ENCODE data around the gene STK26. TPM values are rescaled to one million over a fixed set of nuclear protein-coding genes. Genes with fewer than 3 reads are reported as not detected.

STK26 gene
- total RNA-seq: 2.3 and 4.5 TPM in 2 replicates

DNA sequence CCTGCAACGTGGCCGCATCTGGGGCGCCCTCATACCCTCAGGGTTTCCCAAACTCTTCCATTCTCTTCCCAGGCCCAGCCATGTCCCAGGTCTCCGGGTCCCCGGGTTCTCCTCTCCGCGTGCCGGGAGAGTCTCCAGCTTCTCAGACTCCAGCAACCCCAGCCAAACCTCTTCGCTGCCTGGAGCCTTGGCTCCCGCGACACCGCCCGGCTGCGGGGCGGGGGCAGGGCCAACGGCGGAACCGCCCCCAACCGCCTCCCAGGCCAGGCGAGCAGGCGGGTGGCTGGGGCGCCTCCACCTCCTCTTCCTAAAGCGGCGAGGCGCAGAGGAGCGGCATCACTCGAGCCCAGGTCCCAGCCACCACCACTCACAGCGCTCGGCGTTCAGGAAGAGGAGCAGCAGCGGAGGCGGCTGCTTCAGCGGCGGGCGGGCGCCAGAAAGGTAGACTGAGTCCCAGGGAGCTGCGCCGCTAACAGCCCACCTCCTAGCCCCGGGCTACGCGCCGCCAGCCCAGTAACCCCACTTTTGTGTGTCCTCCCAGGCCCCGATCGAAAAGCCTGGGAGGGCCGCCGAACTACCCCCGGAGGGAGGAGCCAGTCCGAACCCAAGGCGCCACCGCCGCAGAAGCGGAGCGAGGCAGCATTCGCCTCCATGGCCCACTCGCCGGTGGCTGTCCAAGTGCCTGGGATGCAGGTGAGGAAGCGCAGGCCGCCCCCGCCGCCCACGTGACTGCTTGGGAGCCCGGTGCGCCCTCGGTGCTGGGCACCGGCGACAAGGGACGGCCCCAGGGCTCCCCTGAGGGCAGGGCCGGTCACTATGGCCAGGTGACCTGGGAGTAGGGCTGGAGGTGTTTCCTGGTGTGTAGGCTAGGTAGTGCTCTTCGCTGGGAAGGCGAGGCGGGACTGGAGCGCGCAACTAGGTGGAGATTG, at the start of gene STK26:
TSS of gene STK26 (plus strand) at position 336 of the 929 bp plus-strand sequence. CDS start at position 652, 316 bp downstream.

Other genes with a start within 250 kb of the STK26 start
- 0.06 TPM in 1 of 2 replicates, not detected in the other for gene FRMD7, start 104.7 kb downstream of the STK26 start, total RNA-seq
- gene RAP2C, start 196.1 kb downstream of the STK26 start, total RNA-seq: 9.6 and 9.8 TPM in 2 replicates

Data from cardiac ventricle fibroblast (primary cell).